HG03442 (cell line): ENCODE data around the gene NPS.

Experiments
- ATAC-seq: cut with Tn5 transposase; IDR thresholded peaks from one replicate; pipeline ENCODE4 v1.9.1; 2021; ENCODE audit warnings: mild to moderate bottlenecking, moderate library complexity; ENCODE audit not compliant: unreplicated experiment

Gene NPS, protein sequence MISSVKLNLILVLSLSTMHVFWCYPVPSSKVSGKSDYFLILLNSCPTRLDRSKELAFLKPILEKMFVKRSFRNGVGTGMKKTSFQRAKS

DNA sequence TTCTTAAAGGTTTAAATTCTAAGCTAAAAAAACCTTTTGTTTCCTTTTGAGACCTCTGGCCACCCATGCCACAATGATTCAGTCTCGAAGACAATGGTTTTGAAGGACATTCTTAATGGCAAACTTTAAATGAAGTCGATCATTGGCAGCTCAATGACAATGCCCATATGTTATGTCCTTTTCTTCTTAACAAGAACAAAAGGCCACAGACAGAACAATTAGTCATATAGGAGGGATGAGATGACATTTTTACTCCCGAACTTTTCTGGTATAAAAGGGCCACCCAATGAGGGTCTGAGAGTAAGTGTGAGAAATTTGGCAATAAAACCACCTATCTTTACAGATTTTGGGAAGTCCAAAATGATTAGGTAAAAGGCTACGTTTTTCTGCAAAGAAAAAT is at the start of gene NPS:
TSS of gene NPS (plus strand) at position 301 of the 400 bp plus-strand sequence. CDS start at position 361, 60 bp downstream.
- no peak for ATAC-seq

DNA sequence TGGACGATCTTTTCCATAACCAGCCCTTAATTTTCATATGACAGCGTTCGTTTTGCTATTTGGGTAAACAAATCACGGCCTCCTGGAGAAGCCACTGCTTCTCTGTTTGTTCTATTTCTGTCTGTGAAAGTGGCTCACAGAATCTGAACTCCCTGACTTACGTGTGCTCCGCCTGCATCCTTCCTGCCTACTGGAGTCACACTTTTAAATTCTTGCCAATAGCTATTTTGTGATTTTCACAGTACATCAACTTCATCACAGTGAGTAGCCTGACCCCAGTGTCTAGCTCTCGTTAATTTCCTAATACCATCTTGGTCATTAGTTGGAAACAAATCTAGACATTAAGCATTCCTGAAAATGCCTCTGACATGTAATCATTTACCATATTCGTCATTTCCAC is 49.0 kb upstream of the NPS start:
- no peak for ATAC-seq

DNA sequence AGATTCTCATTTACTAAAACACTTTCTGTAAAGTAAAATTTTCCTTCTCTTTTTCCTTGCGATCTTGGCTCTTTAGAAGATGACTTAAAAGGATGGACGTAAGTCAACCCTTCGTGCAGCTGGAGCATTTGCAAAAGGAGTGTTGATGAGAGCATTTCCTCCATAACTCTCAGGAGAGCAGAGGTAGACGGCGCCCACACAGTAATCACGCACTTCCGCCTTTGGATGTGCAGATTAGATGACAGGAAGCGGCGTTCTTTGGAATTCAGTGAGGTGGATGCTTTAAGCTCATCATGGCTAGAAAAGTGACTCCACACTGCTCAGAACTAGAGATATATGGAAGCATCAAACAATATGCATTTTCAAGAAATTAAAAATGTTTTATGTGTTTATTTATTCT is 43.0 kb upstream of the NPS start:
- ATAC-seq, result no peak

DNA sequence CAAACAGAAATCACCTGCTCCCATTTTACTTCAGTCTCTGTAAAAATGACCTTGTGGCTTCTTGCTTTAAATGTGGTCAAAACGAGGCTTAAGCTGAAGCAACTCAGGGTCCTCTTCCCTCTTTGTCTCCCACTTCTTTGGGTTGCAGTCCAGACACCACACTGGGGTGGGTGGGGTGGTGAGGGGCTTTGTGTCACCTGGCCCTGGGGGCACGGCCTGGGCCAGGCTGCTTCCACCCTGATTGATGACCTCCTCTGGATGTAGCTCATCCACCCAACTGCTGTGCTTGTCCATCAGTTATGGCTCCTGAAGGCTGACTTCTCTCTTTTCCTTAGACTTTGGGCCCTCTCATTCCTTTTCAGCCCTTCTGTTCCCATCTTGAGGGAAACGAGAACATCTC is 26.8 kb upstream of the NPS start:
- ATAC-seq, result no peak

DNA sequence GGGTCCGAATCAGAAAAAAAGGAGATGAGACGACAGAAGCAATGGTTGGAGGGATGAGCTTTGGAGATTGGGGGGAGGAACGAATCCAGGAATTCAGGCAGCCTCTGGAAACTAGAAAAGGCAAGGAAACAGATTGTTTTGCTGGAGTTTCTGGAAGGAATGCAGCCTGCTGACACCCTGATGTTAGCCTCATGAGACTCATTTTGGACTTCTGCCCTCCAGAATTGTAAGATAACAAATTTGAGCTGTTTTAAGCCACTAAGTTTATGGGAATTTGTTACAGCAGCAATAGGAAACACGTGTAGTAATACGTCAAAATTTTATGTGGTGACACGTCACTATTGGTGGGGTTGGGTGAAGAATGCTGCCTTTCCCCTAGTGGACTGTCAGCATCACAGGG is 25.6 kb upstream of the NPS start:
- no peak for ATAC-seq

DNA sequence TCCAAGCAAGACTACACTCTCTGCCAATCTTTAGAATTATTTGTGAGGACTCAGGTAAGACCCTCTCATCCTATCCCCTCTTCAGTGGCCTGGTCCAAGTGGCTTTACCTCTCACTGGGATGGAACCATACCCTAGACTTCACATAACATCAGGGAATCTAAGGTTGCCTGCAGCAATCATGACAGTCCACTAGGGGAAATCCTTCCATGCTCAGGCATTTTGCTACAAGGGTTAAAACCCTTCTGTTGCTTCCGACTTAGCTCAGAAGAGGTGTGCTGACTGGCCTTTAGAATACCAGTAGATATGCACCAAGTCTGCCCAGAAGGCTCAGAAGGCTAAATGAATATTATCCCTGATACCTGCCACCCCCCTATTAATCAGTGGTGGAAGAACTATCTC is 24.9 kb upstream of the NPS start:
- ATAC-seq, result no peak

DNA sequence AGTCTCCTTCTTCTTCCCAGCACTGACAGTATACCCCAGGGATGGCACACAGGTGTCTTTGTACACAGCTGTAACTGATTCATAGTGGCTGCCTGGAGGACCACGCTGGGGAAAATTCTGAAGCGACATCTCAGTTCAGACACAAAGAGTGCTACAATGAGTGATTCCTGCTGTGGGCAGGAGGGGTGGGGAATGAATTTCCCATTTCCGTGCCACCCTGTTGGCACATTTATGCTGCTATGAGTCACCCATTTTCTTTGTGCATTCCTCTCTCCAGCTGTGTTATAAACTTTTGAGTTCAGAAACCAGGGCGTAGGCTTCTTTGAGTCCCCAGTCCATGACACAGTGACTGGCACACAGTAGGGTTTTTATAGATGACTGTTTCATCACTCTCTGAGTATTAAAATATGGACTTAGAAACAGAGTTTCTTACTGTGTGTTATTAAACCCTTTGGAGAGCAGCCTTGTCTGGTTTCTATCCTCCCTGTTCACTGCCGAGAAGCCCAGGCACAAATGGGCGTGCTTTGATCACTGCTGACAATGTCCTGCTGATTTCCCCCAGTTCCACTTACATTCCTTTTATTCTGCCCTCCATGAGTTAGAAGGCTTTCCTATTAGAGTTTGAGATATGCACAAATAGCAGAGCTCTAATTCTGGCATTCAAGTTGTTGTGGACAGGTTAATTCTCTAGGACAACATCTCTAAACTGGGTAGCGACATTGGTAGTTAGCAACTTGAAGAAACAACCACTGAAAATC is 24.0 kb upstream of the NPS start:
- ATAC-seq, result no peak

DNA sequence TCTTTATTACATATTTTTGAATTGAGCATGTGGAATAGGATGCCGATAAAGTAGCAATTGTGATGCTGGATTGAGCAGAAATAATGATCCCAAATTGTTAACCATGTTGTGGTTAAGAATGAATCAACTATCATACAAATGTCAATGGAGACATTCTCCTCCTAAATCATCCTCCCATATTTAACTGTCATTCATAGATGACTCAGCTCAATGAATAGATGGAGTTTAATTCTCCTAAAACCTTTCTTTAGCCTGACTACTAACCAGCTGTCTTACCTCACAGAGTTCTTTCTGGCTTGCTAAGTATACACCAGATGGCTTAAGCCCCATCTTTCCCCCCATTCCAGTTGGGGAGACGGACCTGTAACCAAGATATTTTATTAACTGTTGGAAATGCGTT is 23.4 kb upstream of the NPS start:
- ATAC-seq, result no peak

DNA sequence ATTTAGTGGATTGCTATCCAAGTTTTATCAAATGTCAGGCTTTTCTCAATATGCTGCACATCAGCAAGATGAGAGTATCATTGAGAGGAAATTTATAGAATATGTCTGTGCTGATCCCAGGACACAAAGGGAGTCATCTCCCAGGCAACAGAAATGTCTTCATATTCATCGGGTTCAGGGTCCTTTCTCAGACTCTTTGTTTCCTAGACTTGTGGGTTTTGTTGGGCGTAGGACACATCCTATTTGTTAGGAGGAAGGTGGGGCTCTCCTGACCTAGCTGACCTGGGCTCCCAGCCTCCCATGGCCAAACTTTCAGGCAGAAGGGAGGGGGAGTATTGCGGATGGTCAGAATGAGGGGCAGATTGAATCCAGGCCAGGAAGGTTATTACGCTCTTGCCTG is 22.9 kb upstream of the NPS start:
- ATAC-seq, result no peak

DNA sequence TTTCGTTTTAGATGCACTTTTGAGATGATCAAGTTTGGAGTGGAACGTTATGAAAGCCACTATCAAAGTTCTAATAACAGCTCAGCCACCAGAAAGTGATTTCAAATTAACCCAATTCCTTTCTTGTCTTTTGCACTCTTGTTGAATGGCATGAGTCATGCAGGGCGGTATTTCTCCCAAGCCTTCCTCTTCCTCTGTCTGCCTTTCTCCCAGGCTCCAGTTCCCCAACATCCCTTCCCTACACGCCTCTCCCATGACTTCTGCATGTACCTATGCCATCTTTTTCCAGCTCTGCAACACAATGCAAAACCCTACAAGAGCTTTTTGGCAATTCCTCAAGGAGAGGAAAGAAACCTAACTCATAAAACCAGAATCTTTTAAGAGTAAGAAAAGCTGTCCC is 21.8 kb upstream of the NPS start:
- ATAC-seq, result no peak

DNA sequence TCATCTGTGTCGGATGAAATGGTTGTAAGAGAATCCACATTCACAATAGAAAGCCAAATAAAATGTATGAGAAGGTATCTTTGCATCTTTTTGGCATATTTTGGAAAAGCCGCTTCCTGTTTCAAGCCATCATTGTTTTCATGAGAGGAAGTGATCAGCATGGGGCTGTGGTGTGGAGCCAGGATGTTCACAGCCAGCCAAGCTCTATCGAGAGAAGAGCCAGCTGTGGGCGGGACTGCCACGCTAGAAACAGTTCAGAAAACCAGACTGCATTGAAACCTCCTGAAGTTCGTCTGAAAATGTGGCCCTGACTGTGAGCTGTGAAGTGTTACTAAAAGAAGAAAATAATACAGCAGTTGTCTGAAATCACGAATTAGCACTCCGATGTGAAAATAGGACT is 21.2 kb upstream of the NPS start:
- no peak for ATAC-seq

DNA sequence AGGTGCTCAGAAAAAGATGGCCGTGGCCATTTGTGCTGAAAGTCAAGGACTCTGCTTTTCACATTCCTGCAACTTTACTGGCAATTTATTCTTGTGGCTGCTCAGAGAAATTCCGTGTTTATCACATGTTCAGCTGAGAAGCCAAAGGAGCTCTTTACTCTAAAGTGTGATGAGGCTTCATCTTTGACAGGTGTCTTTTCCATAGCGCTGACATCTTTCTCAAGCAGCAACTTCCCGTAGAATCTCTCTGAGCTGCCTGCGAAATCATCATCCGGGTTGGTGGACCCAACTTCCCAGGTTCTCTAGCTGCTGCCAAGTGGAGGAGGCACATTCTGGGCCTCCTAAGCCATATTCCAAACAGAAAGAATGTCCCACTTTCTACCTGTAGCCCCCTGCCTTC is 16.9 kb upstream of the NPS start:
- no peak for ATAC-seq

DNA sequence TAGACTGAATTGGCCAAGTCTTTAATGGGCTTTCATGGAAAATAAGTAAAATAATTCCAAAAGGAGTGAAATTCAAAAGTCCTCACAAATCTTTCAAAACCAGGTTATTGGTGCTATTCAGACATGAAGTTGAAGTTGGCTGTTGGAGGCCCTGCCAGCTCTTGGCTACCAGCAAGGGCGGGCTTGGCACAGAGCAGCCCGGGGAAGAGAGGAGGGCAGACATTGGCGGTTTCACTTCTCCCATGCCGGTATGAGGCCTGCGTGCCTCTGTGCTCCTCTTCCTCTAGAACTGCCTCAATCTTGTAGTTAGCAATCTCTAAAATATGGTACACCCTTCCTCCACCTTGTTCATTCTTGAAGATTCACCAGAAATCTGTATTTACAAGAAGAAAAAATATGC is 16.4 kb upstream of the NPS start:
- ATAC-seq, result no peak

DNA sequence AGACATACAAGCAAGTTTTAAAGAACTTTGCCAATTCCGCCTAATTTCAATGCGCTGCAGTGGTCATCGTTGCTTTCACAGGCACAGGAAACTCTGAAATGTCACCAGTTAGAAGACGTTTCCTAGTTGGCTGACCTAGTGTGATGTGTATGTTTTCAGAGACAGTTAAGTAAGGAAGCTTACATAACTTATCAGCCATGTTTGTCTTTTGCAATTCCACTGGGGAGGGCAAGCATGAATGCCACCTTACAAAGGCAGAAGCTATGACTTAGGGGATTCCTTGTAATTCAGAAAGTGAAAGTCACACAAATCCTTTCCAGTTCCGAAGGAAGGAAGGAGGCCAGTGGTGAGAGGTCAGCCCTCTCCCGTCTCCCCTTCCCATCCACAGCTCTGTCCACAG is 15.0 kb upstream of the NPS start:
- ATAC-seq, result no peak

DNA sequence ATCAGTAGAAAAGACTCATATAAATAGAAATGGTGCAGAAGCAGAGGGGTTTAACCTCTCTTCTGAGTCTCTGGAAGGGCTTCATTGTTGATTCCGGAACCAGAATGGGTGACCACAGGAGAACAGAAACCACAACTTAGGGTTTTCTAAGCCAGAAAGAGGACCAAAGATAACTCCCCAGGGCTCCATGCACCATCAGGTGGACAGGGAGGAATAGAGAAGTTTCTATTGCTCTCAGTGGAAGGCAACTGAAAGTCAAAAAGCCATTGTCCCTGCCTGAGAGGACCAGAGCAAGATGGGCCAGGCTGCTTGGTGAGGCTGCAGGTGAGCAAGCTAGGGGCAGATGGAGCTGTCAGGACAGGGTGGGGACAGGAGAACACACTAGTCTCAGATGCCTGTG is 14.6 kb upstream of the NPS start:
- ATAC-seq, result no peak

DNA sequence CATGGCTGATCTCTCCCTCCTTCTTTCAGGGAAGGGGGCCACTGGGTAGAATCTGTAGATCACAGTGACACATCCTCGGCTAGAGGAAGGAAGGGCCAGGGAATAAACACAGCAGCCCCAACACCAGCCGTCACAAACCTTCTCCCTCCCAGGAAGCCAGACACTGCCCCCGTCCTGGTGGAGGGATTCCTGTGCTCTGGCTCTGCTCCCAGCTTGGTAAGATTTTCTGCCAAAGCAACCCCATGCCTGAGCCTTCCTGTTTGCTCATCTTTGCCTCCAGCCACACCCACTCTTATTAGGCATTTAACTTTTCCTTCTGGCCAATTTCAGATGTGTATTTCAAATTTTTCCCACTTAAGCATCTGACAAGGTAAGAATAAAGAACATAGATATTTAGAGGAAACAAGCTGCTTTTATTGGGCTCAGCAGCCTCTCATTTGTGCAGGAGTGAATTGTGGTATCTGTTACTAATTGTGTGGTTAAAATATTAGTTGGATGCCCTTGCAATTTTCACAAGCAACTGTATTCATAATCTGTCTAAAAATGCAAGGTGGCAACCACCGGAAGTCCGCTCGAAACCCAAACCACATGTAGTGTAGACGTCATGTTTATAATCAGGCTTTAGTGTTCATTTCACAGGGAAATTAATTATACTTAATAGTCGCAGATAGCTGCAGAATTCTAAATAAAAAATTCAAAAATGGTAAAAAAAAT is 13.2 kb upstream of the NPS start:
- no peak for ATAC-seq

DNA sequence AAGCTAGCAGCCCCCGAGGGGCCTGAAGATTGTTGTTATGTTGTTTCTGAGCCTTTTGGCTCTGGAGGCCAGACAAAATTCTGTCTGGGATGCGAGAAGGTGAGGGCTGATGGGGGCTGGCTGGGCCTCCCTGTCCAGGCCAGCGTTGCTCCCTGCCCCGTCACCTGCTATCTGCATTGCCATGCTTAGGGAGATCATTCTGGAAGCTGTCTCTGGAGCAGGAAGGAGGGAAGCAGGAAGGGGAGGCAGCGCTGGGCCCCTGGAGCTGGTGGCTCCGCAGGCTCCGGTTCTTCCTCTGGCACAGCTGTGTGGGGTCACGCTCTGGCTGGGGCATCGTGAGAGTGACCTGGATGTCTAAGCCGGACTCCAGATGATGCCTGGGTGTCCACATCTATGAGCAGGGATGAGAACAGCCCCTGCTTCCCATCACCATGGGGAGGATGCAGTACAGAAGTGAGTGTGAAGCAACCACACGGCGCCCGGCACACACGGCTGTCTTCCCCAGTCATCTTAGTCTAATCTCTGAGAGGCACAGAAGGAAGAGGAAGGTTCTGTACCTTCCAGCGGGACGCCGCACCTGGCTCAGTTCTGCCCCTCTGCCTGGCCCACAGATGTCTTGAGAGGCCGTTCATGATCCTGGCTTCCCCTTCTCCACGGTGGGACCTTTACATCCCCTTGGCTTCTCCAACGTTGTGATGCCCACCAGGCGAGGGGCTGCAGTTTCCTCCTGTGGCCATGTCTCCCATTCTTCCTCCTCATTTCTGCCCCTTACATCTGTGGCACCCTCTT is 11.9 kb upstream of the NPS start:
- ATAC-seq, result no peak

DNA sequence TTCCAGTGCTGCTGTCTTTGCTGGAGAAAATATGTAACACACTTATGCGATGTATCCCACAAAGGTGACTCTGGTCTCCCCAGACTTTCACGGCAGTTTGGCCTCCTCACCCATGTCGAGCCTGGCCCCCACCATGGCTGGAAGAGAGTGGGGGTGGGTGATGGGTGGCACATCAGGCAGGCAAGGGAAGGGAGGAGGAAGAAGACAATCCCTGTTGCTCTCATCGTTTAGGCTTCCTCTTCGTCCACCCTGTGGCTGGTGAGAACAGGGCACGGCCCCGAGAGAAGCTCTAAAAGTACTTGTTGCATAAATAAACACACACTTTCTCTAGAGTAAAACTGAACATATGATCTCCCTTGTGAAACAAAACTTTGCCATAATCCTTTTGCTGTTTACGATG is 11.2 kb upstream of the NPS start:
- no peak for ATAC-seq

DNA sequence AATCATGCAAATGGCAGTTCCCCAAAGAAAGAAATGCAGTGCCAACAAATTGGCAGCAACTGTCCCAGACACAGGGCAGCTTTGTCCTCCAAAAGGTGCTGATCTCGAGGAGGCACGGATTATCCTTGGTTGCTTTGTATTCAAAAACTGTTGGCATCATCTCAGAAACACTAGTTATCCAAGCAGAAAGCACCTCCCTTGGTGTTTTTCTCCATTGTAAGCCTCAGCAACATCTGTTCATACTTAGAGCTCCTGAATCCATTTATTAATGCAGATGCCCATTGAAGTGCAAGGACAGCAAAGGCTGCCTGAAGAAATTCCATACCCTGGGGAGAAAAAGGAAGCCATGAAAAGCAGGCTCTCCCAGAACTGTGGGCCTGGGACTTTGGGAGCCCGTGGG is 1.1 kb upstream of the NPS start:
- no peak for ATAC-seq

DNA sequence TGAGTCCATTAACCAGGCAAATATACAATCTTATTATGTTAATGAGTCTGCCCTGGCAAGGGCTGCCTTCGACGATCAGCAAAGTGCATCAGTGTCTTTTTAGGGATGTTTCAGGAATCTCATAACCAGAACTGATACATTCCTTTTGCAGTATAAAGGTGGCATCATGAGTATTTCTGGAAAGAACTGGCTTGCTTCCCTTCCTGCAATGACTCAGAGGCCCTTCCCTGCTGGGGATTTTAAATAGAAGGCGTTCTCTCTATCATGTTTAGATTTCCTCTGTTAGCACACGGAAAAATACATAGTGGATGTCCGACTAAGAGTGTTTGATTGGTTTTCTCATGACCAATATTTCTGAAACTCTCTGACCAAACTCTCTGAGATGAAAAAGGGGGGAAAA is 1.8 kb downstream of the NPS start:
- no peak for ATAC-seq

DNA sequence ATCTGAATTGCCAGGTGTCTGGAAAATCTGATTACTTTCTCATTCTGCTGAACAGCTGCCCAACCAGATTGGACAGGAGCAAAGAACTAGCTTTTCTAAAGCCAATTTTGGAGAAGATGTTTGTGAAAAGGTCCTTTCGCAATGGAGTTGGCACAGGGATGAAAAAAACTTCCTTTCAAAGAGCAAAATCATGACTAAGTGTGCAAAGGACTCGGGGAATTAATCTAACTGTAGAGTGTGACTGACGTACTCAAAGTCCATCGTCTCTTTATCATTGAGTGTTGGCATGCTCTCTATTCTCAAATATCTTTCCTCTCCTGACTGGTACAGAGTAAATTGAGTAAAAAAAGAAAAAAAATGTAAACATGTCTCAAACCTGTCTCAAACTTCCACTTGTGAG is 3.3 kb downstream of the NPS start:
- no peak for ATAC-seq

DNA sequence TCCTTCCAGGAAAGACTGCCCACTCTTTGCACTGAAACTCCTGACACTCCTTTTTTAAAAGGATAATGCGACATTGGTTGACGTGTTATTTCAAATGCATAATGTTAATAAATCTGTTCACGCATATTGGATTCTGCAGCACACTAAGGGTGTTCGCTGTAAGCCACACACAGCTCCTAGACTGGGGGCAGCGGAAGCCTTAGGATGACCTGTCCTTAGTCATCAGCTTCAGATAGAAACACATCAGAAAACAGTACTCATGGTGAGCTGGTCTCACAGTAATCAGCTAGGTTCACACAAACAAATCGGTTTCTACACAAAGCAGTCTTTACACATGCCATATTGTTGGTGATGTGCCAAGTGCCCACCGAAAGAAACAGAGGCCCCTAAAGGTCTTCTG is 4.3 kb downstream of the NPS start:
- no peak for ATAC-seq
